GM18907 (cell line): ENCODE results near the gene SF3B2.
"Not testable (repeated sequence)": the region's sequence is repeated elsewhere in the genome, so short reads cannot be mapped to it uniquely, and the experiment has no call there.

Experiments
- ATAC-seq: cut with Tn5 transposase; IDR thresholded peaks from one replicate; pipeline ENCODE4 v1.9.1; 2021; ENCODE audit warnings: mild to moderate bottlenecking, moderate library complexity; ENCODE audit not compliant: unreplicated experiment

Gene SF3B2

GRCh38 chr11:66072518-66072917 lies 20.4 kb downstream of the SF3B2 start:
- no peak for ATAC-seq

DNA sequence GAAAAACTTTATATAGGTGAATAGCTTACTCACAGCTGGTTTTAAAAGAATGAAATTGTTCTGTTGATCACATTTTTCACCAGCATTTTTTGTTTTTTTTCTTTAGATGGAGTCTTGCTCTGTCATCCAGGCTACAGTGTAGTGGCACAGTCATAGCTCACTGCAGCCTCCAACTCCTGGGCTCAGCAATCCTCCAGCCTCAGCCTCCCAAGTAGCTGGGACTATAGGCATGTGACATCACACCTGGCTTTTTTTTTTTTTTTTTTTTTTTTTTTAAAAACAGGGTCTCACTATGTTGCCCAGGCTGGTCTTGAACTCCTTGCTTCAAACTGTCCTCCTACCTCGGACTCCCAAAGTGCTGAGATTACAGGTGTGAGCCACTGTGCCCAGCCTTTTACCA lies 21.5 kb downstream of the SF3B2 start:
- no peak for ATAC-seq

DNA sequence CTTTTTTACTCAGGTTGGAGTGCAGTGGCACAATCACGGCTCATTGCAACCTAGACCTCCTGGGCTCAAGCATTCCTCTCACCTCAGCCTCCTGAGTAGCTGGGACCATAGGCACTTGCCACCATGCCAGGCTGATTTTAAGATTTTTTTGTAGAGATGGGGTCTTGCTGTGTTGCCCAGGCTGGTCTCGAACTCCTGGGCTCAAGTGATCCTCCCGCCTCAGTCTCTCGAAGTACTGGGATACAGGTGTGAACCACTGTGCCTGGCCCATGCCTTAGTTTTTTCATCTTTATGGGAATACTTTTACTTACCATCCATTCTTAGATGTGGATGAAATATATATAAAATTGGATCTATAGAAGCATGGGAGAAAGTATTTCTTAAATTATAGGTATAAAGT lies 23.1 kb downstream of the SF3B2 start:
- no peak for ATAC-seq

DNA sequence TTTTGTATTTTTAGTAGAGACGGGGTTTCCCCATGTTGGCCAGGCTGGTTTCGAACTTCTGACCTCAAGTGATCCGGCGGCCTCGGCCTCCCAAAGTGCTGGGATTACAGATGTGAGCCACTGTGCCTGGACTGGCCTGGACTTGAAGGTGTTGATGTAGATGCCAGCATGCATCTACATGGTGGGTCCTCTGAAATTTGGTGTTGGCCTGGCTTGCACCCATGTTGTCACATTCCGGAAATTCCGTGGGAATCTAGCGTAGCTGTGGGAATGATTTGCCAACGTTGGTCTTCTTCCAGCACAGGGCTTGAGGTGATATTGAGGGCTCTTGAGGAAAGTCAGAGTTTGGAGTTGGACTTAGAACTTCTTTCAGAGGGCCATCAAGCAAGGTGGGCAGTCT lies 24.4 kb downstream of the SF3B2 start:
- ATAC-seq, result no peak

DNA sequence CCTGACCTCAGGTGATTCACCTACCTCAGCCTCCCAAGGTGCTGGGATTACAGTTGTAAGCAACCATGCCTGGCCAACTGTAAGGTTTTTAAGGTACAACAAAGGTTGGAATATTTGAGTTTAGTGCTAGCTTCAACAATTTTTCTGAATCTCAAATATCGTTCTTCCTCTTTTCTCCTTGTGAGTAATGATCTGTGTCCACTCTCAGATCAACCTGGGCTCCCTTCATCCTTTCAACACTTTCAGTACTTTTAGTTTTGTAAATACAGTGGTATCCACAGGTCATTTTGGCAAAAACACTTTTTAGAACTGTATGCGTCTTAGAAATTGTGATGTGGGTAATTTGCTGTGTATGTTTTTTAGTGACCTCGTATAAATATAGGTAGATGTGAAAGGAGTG lies 25.8 kb downstream of the SF3B2 start:
- no peak for ATAC-seq

GRCh38 chr11:66078949-66079348 lies 26.8 kb downstream of the SF3B2 start:
- not testable (repeated sequence) for ATAC-seq

- no peak for ATAC-seq
Observed at GRCh38 chr11:66080055-66080817, 28.1 kb downstream of the SF3B2 start.

DNA sequence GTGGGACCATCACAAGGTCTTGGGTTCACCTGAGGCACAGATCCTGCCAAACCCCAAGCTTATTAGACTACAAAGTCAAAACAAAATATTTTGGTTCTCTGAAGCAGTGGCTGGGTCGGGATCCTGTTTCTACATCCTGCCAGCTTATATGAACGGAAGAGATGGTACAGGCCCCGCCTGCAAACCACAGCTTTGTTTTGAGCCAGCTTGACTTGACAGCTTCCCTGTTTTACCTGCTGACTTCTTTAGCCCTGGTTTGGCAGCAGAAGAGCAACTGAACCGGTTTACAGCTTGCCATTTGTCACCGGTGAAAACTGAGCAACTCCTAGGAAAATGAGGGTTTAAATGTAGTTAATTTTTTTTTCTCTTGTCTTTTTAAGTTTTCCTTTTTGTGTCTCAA lies 29.3 kb downstream of the SF3B2 start:
- peak; percentile 76 for ATAC-seq

DNA sequence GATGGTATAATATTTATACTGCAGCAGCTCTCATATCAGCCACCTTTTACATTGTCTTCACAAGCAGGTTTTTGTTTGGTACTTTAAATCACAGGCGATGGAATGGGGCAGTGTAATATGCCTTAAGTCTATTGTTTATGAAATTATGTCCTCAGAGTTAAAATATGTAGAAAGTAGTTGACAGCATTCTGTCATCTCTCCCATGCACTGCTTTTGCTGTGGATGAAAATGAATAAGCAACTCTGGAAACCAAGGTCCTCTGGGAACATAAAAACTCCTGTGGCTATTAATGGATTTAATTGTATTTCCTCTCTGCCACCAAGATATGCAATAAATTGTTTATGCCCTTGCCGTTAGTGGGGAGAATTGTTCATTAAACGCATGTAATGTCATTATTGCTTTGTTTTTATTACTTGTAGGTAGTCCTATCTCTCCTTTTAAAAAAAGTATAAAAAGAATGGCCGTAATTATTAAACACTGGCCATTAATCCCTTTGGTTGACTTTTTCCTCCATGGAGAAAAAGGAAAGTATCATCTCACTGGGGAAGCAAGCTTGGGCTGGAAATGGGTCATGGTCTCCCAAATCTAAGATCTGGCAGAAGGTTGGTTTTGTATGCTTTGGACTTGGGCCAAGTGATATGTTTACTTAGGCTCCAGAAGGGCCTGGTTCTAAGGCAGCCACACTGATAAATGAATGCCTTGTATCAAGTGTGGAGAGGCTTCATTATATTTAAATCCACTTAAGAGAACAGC lies 31.0 kb downstream of the SF3B2 start:
- no peak for ATAC-seq

GRCh38 chr11:66083767-66084166 lies 31.6 kb downstream of the SF3B2 start:
- no peak for ATAC-seq

- no peak for ATAC-seq
Observed at GRCh38 chr11:66084821-66085475, 32.8 kb downstream of the SF3B2 start.

DNA sequence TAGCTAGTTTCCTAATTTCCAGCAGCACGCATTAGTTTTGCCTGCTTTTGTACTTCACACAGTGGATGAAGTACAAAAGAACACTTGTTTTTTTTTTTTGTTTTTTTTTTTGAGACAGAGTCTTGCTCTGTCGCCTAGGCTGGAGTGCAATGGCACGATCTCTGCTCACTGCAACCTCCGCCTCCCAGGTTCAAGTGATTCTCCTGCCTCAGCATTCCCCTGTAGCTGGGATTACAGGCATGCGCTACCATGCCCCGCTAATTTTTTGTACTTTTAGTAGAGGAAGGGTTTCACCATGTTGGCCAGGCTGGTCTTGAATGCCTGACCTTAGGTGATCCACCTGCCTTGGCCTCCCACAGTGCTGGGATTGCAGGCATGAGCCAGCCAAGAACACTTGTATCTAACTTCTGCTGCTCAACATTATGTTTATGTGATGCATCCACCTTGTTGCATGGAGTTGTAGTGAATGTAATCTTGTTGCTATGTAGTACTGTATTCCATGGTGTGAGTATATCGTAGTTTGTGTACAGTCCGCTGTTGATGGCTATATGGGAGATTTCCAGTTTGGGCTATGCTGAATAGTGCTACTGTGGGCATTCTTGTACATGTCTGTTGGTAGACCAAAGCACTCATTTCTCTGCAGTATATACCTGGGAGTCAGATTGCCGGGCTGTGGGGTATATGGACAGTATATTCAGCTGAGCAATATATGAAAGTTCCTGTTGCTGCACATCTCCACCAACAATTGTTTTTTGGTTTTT lies 35.2 kb downstream of the SF3B2 start:
- no peak for ATAC-seq

GRCh38 chr11:66089067-66089466 lies 36.9 kb downstream of the SF3B2 start:
- no peak for ATAC-seq

GRCh38 chr11:66090288-66090687 lies 38.1 kb downstream of the SF3B2 start:
- no peak for ATAC-seq

- not testable (repeated sequence) for ATAC-seq
Observed at GRCh38 chr11:66092125-66092524, 40.0 kb downstream of the SF3B2 start.

DNA sequence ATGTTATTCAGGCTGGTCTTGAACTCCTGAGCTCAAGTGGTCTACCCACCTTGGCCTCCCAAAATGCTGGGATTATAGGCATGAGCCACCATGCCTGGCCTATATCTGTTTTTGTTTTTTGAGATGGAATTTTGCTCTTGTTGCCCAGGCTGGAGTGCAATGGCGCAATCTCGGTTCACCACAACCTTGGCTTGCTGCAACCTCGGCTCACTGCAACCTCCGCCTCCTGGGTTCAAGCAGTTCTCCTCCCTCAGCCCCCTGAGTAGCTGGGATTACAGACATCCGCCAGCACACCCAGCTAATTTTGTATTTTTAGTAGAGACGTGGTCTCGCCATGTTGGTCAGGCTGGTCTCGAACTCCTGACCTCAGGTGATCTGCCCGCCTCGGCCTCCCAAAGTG lies 47.6 kb downstream of the SF3B2 start:
- ATAC-seq, result not testable (repeated sequence)

DNA sequence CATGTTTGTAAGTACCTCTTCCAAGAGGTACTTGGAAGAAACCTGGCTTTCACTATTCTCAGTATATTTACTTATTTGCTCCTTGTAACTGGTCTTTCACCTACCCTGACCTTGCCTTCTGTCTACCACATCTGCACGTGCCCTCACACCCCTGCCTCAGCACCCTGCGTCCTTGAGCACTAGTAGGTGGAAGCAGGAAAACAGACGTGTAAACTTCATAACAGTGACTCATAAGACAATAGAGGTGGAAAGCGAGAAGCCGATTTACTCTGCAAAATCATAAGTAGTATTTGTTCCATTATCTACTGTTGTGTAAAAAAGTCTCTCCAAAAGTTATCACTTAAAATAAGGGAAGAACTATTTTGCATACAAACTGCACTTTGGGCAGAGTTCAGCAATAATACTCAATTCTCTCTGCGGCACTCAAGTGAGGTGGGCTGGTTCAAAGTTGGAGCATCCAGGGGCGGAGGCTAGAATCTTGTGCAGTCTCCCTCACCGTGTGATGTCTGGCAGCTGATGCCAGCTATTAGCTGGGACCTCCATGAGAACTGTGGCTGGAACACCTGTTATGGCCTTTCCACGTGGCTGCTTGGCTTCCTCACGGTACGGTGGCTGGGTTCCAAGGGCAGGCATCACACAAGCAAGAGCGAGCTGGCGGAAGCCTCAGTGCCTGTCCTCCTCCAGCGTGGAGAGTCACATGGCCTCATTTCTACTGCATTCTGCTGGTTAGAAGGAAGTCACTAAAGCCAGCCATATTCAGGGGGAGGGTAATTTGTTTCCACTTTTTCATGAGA lies 48.3 kb downstream of the SF3B2 start:
- peak; percentile 60 for ATAC-seq

DNA sequence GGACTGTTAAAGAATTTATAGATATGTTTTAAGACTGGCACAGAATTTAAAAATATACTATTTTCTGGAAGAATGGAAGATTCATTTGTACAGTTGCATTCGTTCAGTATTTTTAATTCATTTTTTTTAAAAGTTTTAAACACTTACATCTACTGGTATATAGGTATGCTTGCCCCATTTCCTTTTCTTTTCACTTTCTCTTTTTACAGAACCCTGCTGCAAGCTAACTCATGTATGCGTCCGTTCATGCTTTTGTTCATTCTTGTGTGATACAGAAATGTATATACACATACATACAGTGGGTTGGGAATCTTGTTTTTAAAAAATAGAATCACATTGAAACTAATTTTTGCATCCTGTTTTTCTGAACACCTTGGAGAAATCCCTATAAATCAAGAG lies 48.9 kb downstream of the SF3B2 start:
- ATAC-seq, result no peak

- ATAC-seq, result no peak
Observed at GRCh38 chr11:66104057-66104638, 52.0 kb downstream of the SF3B2 start.
